ENCODE measurements around the gene LEKR1. TPM values are rescaled to one million over a fixed set of nuclear protein-coding genes. Genes with fewer than 3 reads are reported as not detected.

The LEKR1 gene
- total and polyA plus RNA-seq, 11 donors: 0.22 to 1.8 (median 0.89) TPM; not detected in 1

DNA sequence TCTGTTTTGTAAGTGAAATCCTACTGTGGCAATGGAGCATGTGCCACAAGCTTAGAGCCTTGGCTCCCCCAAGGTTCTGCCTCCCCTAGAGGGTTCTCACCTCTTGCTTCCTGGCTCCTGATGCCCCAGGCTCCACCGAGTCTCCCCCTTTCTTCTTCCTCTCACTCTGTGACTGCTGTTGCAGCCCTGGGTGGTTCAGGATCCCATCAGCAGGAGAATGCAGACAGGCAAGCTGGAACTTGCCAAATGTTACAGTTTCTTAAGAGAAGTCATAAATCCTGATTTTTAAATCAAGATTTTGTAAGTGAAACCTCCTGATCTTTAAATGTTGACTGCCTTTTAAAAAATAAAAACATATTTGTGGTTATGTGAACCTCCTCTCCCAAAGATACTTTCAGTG lies 199.9 kb downstream of the LEKR1 start:
- H3K4me3 ChIP-seq: no peak overlapping the region
- ATAC-seq (no peak), DNase-seq (no peak)
- H3K27me3 ChIP-seq: no peaks in the 10 kb centered on the region
- H3K9me3 ChIP-seq: no peaks in the 10 kb centered on the region
- H3K36me3 ChIP-seq: no peaks in the 10 kb centered on the region
- intact Hi-C loops (cut with DNase I): no loop called here
- H3K27ac ChIP-seq: no peak overlapping the region
- no peaks in the 10 kb centered on the region for H3K4me1 ChIP-seq
- WGBS, 4 donors: 29 to 52% (median 42%) methylated on average over 1 of the region's 1 CpG
- TF ChIP-seq, protein P1, sequence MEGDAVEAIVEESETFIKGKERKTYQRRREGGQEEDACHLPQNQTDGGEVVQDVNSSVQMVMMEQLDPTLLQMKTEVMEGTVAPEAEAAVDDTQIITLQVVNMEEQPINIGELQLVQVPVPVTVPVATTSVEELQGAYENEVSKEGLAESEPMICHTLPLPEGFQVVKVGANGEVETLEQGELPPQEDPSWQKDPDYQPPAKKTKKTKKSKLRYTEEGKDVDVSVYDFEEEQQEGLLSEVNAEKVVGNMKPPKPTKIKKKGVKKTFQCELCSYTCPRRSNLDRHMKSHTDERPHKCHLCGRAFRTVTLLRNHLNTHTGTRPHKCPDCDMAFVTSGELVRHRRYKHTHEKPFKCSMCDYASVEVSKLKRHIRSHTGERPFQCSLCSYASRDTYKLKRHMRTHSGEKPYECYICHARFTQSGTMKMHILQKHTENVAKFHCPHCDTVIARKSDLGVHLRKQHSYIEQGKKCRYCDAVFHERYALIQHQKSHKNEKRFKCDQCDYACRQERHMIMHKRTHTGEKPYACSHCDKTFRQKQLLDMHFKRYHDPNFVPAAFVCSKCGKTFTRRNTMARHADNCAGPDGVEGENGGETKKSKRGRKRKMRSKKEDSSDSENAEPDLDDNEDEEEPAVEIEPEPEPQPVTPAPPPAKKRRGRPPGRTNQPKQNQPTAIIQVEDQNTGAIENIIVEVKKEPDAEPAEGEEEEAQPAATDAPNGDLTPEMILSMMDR (IDR thresholded peaks at IDR 0.05): no peak
- TF ChIP-seq POLR2A (IDR thresholded peaks at IDR 0.05): no peak

DNA sequence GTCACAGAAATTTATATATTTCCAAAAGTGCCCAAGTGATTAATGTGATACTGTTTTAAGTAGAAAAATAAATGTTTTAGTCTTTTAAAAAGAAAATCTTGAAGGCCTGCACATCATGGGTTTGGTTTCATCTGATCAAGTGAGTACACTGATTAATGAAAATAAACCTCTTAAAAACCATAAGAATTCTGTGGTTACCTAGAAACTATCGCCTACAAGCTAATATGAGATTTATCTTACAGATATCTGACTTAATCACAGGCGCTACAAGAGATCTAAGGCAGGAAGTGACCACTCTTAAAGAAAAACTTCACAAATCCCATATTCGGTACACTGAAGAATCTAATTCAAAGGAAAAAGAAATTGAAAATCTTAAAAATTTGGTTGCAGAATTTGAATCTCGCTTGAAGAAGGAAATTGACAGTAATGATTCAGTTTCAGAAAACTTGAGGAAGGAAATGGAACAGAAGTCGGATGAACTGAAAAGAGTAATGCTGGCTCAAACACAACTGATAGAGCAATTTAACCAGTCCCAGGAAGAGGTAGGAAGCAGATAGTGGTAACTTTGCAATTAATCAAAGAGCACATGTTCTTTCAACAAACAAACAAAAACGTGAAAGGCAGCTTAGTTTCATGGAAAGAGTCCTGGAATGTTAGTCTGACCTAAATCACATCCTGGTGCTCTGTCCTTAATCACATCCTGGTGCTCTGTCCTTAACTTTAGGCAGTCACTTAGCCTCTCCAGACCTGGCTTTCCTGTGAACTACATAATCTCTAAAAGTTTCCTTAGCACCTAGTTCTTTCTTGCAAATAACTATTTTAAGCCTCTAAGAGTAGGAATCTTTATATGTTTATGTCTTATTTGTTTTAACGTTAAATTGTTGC lies 201.9 kb downstream of the LEKR1 start:
- 56 to 61% (median 57%) methylated on average over 7 of the region's 7 CpGs for WGBS, 4 donors
- no peak for ATAC-seq

DNA sequence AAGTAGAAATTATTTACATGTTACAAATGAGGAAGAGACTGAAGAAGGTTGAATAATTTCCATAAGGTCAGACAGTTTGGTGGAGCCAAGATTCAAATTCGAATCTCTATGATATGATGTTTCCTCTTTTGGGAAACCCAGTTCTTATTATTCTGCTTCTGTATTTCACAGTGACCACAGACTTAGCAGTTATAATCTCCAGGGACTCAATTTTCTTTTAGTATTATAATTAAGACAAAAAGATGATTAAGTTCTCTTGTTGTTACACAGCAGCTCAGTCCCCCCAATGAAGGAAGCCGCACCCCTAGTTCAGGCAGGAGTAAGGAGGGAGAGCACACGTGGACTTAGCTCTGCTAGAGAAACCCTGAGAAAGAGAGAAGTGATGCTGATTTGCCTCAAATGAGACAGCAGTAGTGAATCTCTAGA lies 203.2 kb downstream of the LEKR1 start:
- H3K4me1 ChIP-seq: no peaks in the 10 kb centered on the region
- intact Hi-C loops (cut with DNase I): no loop called here
- 82 to 87% (median 84%) methylated on average over 3 of the region's 3 CpGs for WGBS, 4 donors

More for the DNA sequence above, 201.9 kb downstream of the LEKR1 start:
- Histone ChIP-seq H3K4me3 (no peak overlapping the region), H3K27ac (no peak overlapping the region), H3K27me3 (no peaks in the 10 kb centered on the region), H3K36me3 (no peaks in the 10 kb centered on the region), H3K4me1 (no peaks in the 10 kb centered on the region), H3K9me3 (no peaks in the 10 kb centered on the region)
- DNase-seq: no peak
- no peak for TF ChIP-seq POLR2A (IDR thresholded peaks at IDR 0.05)
- TF ChIP-seq, protein P1 (IDR thresholded peaks at IDR 0.05): no peak
- intact Hi-C loops (cut with DNase I): no loop called here

DNA sequence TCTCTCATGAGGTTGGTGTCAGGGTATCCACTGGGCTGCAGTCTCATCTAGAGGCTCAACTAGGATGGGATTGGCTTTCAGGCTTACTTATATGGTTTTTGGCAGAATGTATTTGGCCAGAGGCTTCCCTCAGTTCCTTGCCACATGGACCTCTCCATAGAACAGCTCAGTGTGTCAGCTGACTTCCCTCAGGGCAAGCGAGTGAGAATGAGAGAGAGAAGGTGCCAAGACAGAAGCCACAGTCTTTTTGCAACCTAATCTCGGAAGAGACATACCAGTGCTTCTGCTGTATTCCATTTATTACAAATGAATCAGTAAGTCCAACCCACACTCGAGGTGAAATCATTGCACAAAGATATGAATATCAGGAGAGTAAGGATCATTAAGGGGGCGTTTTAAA lies 204.6 kb downstream of the LEKR1 start:
- WGBS, 4 donors: 74 to 84% (median 78%) methylated on average over 4 of the region's 4 CpGs
- no peak for TF ChIP-seq POLR2A (IDR thresholded peaks at IDR 0.05)
- TF ChIP-seq, protein P1 (IDR thresholded peaks at IDR 0.05): no peak
- Histone ChIP-seq H3K27me3 (no peaks in the 10 kb centered on the region), H3K4me3 (no peak overlapping the region), H3K27ac (no peak overlapping the region), H3K36me3 (no peaks in the 10 kb centered on the region), H3K4me1 (no peaks in the 10 kb centered on the region), H3K9me3 (peaks cover 0 to under 1% (median 0%) of the 10 kb centered on the region in 12 donors)
- DNase-seq (no peak), ATAC-seq (no peak)
- intact Hi-C loops (cut with DNase I): no loop called here

More for the DNA sequence above, 203.2 kb downstream of the LEKR1 start:
- TF ChIP-seq, protein P1 (IDR thresholded peaks at IDR 0.05): no peak
- no peak for TF ChIP-seq POLR2A (IDR thresholded peaks at IDR 0.05)
- Histone ChIP-seq H3K9me3 (no peaks in the 10 kb centered on the region), H3K36me3 (no peaks in the 10 kb centered on the region), H3K27ac (no peak overlapping the region), H3K4me3 (no peak overlapping the region), H3K27me3 (no peaks in the 10 kb centered on the region)
- DNase-seq (no peak), ATAC-seq (no peak)
